Cardiac septum (tissue), 1 donor: ENCODE measurements around the gene RRP1B. TPM values are rescaled to one million over a fixed set of nuclear protein-coding genes. Genes with fewer than 3 reads are reported as not detected.

Source experiments
- DNase-seq: peaks from one replicate; pipeline ENCODE4 v3.0.0-alpha.2; 2020; ENCODE audit warnings: low spot score
- intact Hi-C: fragments of 100-400 bp; cut with DNase I; formaldehyde crosslinking; loops from one replicate; pipeline ENCODE4 v1.14.0; 2022
- microRNA-seq: library from miRNA; unstranded; fragments of <30 nt; microRNA quantifications from one replicate; pipeline ENCODE4 v1.2.0, GENCODE V29; 2020
- total RNA-seq: library from RNA; stranded (reverse); fragmentation: NEBNext Ultra II Directional; extraction: Animal tissue kit (Norgen Biotek cat#: 25700); gene quantifications from one replicate; pipeline ENCODE4 v1.2.1, GENCODE V29; 2021
- donor health status: DM: no; HTN: no; CAD: no.

Gene RRP1B
- total RNA-seq, 1 donor from 2014 or later, result 8.7 TPM

DNA sequence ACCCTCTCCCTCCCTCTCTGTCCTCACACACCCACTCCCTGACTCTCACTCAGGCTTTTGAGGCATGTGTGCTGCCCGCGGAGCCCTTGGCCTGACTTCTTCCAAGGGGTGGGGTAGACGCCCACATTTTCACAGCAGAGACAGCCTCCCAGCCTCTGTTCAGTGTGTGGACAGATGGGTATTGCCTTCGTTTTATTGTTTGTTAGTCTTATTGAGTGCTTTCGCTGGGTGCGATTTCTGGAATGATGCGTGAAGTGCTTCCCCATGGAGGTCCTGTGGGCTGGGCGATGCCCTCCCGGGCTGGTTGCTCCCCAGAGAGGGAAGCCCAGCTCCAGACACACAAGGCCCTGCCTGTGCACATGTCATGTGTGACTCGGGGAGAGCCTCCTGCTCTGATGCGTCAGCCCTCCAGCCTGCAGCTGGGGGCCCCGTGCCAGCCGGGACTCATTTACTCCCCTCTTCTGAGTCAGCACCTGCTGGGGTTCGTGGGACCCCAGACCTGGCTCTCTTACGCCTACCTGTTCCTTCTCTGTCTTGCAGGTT is 74.2 kb downstream of the RRP1B start:
- intact Hi-C loops, result no loop called here

DNA sequence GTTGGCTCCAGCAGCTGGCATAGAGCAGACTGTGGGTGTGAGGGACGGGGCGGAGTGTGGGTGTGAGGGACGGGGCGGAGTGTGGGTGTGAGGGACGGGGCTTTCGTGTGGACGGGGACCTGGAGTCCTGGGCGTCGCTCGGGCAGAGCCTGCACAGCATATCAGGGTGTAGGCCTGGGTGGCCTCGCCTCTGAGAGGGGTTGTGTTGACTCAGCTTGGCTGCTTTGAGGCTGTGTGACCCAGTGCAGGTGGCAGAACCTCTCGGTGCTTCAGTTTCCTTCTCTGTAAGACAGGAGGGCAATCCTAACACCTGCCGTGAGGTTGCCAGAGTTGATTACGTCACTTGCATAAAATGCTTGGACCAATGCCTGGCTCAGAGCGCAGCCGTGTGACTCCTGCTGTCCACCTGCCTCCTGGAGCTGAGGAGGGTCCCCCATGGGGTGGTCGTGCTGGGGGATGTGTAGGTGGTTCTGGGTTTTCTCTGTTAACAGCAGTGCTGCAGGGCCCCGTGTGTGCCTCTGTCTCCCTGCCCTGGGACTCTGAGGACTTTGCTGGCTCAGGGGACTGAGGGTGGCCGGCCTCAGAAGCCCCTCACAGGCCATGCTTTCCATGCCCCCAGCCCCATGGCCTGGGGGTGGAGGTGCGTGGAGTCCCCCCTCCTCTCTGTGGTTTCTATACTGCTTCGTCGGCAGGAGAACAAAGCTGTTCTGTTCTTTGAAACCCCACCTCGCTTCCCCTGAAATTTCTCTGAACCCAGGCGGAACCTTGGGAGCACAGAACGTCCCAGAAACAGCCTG is 75.0 kb downstream of the RRP1B start:
- DNase-seq, result no peak
- intact Hi-C loops, result no loop called here

More for the DNA sequence above, 74.2 kb downstream of the RRP1B start:
- DNase-seq, result no peak

DNA sequence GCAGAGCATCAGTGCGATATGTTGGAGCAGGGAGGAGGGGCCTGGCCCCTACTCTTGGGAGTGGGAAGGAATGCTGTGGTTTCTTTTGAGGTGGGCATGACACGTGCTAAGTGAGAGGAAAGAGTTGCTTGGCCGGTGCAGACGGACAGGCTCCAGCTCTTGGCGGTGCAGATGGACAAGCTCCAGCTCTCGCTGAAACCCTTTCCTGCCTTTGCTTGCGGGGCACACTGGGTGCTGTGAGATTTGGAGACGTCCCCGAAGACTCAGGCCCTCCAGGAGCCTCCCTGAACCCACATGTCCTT is 75.5 kb downstream of the RRP1B start:
- no peak for DNase-seq

DNA sequence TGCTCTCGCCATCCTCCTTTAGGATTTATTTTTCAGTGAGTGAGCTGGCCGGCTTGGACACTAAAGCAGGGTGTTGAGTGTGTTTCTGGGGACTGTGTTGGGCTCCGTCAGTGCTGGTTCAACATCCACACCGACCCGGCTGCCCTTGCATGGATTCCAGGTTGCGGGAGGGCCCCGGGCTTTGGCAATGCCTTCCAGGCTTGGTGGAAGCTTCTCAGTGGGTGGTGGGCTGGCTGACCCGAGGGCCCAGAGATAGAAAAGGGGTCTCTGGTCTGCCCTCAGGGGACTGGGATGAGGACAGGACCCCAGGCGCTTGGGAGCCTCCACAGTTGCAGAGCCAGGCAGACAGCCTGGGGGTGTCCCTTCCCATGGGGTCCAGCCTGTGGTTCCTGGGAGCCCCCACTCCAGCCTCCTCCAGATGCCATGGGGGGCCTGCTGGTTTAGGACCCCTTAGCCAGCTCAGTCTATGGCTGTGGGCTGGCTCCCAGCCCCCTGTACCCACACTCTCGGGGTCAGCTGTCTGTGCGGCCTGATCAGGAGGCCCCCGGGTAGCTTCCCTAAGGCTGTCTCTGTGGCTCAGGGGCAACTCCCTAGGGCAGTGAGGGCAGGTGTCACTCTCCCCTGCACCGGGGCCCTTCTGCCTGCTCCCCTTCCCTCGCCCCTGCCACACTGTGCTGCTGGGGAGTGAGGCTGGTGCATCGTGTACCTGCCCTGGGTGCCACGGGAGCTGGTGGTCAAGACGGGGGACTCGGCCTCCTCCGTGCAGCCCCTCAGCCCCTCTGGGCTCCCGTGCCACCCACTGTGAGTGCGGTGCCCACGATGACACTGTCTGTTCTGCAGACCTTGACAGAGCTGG is 76.1 kb downstream of the RRP1B start:
- no peak for DNase-seq
- intact Hi-C loops, result no loop called here

More for the DNA sequence above, 75.5 kb downstream of the RRP1B start:
- intact Hi-C loops, result no loop called here

DNA sequence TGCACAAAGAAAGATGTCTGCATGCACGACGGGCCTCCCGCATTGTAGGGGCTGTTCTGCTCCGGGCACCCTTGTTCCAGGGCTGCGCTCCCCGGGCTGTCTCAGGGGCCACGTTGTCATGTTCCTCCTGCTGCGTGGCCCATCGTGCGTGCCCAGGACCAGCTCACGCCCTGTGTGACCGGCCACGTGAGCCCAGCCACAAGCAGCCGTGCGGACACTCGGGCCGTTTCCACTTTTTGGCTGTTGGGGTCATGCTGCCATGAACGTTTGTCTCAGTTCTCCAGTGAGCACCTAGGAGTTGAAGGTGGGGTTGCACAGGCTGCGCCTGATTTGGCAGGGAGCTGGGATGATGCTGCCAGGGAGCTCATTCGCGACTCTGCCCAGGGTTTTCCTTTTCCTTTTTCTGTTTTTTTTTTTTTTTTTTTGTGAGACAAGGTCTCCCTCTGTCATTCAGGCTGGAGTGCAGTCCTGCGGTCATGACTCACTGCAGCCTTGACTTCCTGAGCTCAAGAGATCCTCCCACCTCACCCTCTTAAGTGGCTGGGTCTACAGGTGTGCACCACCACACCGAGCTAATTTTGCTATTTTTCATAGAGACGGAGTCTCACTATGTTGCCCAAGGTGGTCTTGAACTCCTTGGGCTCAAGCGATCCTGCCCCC is 77.0 kb downstream of the RRP1B start:
- DNase-seq, result no peak
- intact Hi-C loops, result no loop called here

DNA sequence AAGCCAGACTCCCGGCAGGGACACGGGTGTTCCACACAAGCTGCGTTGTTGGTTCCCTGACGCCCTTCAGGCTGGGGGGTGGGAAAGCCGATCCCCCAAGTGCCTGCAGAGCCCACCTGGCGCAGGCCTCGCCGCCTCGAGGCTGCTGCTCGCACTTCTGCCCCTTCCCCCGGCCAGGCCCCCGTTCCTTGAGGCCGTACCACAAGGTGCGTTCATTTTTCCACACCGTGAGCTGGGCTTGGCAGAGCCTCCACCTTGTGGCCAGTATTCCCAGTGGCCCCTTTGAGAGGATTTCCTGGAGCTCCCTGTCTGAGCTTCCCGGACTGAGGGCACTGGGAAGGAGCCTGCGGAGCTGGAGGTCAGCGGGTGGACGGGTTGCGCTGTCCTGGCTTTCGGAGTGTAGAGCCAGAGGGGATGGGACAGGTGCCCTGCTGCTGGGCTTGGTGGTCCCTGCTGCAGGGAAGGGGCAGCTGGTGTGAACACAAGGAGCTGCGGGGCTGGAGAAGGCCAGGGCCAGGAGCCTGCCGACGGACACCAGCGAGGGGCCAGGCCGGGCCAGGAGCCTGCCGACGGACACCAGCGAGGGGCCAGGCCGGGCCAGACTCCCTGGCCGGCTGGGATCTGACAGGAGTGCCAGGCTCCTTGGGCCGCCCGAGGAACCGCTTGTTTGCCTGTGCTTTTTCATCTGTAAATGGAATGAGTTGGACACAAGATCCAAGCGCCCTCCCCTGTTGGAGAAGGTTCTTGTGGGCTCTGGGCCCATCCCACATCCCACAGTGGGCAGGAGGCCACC is 78.0 kb downstream of the RRP1B start:
- intact Hi-C loops, result no loop called here
- DNase-seq, result no peak

DNA sequence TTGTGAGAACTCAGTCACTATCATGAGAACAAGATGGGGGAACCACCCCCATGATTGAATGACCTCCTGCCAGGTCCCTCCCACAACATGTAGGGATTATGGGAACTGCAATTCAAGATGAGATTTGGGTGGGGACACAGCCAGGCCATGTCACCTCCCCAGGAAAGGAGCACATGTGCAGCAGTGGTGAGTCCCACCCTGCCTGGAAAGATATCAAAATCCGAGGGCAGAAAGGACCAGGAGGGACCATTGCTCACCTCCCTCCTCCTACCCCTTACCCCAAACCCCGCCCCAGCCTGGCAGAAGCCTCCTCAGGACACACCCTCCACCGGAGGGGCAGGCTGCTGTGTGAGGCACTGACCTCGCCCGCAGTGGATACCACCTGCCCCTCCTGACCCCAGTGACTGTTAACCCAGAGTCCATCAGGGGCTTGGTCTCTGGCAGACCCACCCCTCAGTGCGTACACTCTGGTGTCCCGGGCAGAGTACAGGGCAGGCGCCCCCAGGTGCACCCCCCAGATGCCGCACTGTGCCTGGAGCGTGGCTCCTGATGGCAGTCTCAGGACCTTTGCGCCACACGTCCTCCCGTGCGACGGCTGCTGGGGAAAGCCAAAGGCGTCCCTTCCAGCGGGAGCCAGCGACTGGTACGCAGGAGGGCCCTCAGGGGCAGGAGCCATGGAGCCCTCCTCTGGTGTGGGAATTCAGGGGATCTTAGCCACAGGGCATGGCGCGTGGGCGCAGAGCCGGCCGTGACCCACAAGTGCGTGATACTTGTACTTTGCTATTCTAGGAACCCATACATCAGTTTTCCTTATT is 80.5 kb downstream of the RRP1B start:
- no peak for DNase-seq
- intact Hi-C loops, result no loop called here

DNA sequence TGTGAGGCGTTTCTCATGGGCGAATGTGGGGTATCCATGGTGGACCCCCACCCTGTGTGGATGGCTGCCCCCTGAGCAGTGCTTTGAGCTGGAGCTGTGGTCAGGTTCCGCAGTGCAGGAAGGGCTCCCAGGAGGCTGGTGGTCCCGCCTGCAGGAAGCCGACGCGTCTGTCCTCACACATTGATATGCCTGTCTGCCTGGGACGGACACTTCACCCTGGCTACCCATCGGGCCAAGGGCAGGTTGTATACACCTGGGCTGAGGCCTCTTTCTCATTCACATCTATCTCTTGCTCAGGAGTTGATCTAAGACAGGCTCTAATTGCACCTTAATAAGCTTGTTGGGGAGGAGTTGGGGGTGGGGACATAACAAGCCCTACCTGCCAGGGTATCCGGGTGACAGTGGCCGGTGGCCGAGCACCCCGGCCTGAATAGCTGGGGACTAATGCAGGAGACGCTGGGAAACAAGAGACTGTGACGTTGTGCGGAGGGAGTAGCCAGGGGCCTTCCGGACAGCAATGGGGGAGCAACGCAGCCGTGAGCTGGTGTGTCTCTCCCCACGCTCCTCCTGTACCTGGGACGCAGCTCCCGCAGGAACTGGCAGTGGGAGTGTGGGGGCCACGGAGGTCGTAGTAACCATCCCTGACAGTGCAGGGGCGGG is 81.3 kb downstream of the RRP1B start:
- intact Hi-C loops, result no loop called here

DNA sequence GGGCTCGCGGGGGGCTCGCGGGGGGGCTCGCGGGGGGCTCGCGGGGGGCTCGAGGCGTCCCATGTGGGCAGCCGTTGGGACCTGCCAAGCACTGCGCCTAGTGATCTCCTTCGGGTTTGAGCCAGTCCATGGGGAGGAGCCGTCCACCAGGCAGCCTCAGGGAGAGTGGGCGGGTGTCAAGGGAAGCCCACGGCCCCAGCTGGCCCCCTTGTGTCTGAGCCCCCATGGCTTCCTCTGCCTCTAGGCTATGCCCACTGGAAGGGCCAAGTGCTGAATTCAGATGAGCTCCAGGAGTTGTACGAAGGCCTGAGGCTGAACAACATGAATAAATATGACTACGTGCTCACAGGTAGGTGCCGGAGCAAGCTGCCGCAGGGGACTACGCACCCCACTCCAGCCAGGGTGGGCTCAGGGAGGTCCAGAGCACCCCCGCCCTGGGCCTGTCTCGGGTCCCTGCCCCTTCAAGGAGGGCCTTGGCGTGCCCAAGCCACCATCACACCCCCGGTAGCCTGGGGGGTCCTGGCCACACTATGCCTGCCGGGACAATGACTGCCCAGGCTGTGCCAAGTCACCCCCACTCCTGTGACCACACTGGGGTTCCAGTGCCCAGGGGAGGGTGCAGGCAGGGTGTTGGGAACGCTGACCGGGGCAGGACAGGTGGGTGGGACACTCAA is 82.2 kb downstream of the RRP1B start:
- DNase-seq, result no peak
- intact Hi-C loops, result no loop called here

More for the DNA sequence above, 81.3 kb downstream of the RRP1B start:
- no peak for DNase-seq

DNA sequence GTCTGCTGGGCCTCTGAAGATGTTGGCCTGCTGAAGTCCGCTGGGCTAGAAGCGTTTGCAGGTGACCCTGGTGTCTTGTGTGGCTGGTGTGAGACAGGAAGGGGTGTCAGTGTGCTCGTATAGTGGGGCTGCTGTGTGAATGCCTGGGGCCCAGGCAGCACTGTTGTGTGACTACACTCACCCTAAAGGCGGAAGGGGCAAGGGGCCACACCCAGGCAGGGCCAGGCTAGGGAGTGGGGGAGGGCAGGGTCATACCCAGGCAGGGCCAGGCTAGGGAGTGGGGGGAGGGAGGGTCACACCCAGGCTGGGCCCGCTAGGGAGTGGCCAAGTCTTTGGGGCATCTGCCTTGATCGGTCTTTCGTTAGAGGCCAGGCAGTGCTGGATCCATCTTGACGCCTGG is 84.6 kb downstream of the RRP1B start:
- intact Hi-C loops, result no loop called here

DNA sequence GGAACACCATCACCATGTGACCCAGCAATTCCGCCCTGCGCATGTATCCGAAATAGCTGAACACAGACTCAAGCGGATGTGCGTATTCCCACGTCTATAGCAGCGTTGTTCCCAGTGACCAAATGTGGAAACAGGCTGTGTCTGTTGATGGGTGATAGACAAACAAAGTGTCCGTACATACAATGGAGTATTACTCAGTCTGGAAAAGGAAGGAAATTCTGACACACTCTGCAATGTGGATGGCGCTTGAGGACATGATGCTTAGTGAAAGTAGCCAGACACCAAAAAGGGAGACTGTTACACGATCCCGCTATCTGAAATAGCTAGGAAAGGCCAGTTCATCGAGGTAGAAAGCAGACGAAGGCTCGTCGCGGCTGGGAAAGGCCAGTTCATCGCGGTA is 85.4 kb downstream of the RRP1B start:
- intact Hi-C loops, result no loop called here

More for the DNA sequence above, 84.6 kb downstream of the RRP1B start:
- no peak for DNase-seq

More for the DNA sequence above, 85.4 kb downstream of the RRP1B start:
- no peak for DNase-seq

Small RNAs within 50 kb of the gene (microRNA-seq; reads per million reads assigned to microRNA genes)
- gene MIR6070, result not detected

Other genes starting within 250 kb of the RRP1B start
- gene SIK1, start 232.4 kb upstream of the RRP1B start, total RNA-seq, result 4.9 TPM
- not detected for gene HSF2BP, start 72 bp upstream of the RRP1B start, total RNA-seq
- gene PDXK, start 59.6 kb downstream of the RRP1B start, total RNA-seq, result 56.9 TPM
- gene CSTB, start 116.7 kb downstream of the RRP1B start, total RNA-seq, result 34.6 TPM
- 10.3 TPM for gene RRP1, start 130.0 kb downstream of the RRP1B start, total RNA-seq
- 51.5 TPM for gene AGPAT3, start 205.7 kb downstream of the RRP1B start, total RNA-seq